MCF 10A (cell line): ENCODE measurements around the gene KCNT2. TPM values are rescaled to one million over a fixed set of nuclear protein-coding genes. Genes with fewer than 3 reads are reported as not detected.

ENCODE experiments used
- BruUV-seq: library from RNA; stranded (reverse); fragments of 400-500 nt; replicated peaks from 2 replicates; lab custom pipeline; 2021; lab: Mats Ljungman, UMichigan
- CTCF ChIA-PET: fragments of 300-600 bp; sonication (Branson Sonifier 250); formaldehyde crosslinking; extraction: SDS; loops from one replicate; lab custom pipeline; 2021; ENCODE audit warnings: antibody characterized with exemption, inconsistent platforms; lab: Yijun Ruan, JAX
- POLR2A ChIA-PET: fragments of 300-600, 350-650 bp; sonication (Branson Sonifier 250); formaldehyde crosslinking; extraction: SDS; loops from one replicate; lab custom pipeline; 2020; ENCODE audit warnings: antibody characterized with exemption, inconsistent platforms; lab: Yijun Ruan, JAX
- DNase-seq: peaks from one replicate; pipeline ENCODE4 v3.0.0-alpha.2; 2018; ENCODE audit not compliant: unreplicated experiment
- H3K27ac Mint-ChIP-seq: one replicate; pipeline ENCODE4 v1.8.0; 2022; ENCODE audit warnings: mild to moderate bottlenecking, low read depth, mixed read lengths; ENCODE audit not compliant: unreplicated experiment
- H3K27me3 Mint-ChIP-seq: one replicate; pipeline ENCODE4 v1.8.0; 2022; ENCODE audit warnings: mixed read lengths; ENCODE audit not compliant: insufficient read depth, unreplicated experiment
- H3K36me3 Mint-ChIP-seq: one replicate; pipeline ENCODE4 v1.8.0; 2022; ENCODE audit warnings: mild to moderate bottlenecking, moderate library complexity, mixed read lengths; ENCODE audit not compliant: insufficient read depth, unreplicated experiment
- H3K4me1 Mint-ChIP-seq: one replicate; pipeline ENCODE4 v1.8.0; 2022; ENCODE audit warnings: mixed read lengths; ENCODE audit not compliant: insufficient read depth, unreplicated experiment
- H3K4me3 Mint-ChIP-seq: one replicate; pipeline ENCODE4 v1.8.0; 2022; ENCODE audit warnings: mild to moderate bottlenecking, moderate library complexity, mixed read lengths; ENCODE audit not compliant: unreplicated experiment
- H3K9me3 Mint-ChIP-seq: one replicate; pipeline ENCODE4 v1.8.0; 2022; ENCODE audit warnings: mixed read lengths; ENCODE audit not compliant: unreplicated experiment
- CTCF ChIP-seq: fragments of 200-600 bp; IDR thresholded peaks from one replicate; pipeline ENCODE4 v1.8.0; 2022; ENCODE audit warnings: antibody characterized with exemption, mild to moderate bottlenecking; ENCODE audit not compliant: unreplicated experiment
- intact Hi-C: fragments of 100-400 bp; cut with micrococcal nuclease; formaldehyde crosslinking; loops from 2 replicates; pipeline ENCODE4 v1.14.1; 2022
- total RNA-seq: library from RNA; stranded (reverse); gene quantifications from 2 replicates; pipeline ENCODE4 v1.2.3, GENCODE V29; 2022

Gene KCNT2
- total RNA-seq, 1 experiment from 2014 or later: 1.5 TPM

- POLR2A ChIA-PET: no interaction called here
- DNase-seq: no peak
- no peaks in the 10 kb centered on the region for H3K36me3 Mint-ChIP-seq
- TF ChIP-seq CTCF: no peak
- no peak overlapping the region for H3K4me3 Mint-ChIP-seq
- peaks cover 10% of the 10 kb centered on the region for H3K9me3 Mint-ChIP-seq
- H3K27me3 Mint-ChIP-seq: no peaks in the 10 kb centered on the region
- no TSS peak for BruUV-seq
- H3K4me1 Mint-ChIP-seq: no peaks in the 10 kb centered on the region
- intact Hi-C loops: no loop called here
- H3K27ac Mint-ChIP-seq: no peak overlapping the region
- CTCF ChIA-PET: no interaction called here
These were observed 29.4 kb upstream of the KCNT2 start for GRCh38 chr1:196637606-196638005.

GRCh38 chr1:196628838-196629237 is 20.6 kb upstream of the KCNT2 start:
- Mint-ChIP-seq H3K9me3 (peaks cover 29% of the 10 kb centered on the region), H3K27me3 (no peaks in the 10 kb centered on the region), H3K4me1 (no peaks in the 10 kb centered on the region), H3K4me3 (no peak overlapping the region), H3K27ac (no peak overlapping the region), H3K36me3 (no peaks in the 10 kb centered on the region)
- ChIA-PET CTCF (no interaction called here), POLR2A (no interaction called here)
- no peak for DNase-seq
- no peak for TF ChIP-seq CTCF
- no TSS peak for BruUV-seq
- intact Hi-C loops: no loop called here

- ChIA-PET CTCF (no interaction called here), POLR2A (interaction anchor here (0.6 to 0.7 kb wide), 3 partner anchors 8 to 38 kb away, joined by 3 to 4 read pairs (median 3); no protein-coding TSS in a partner anchor)
- H3K9me3 Mint-ChIP-seq: peaks cover 10% of the 10 kb centered on the region
- no TSS peak for BruUV-seq
- H3K4me1 Mint-ChIP-seq: no peaks in the 10 kb centered on the region
- H3K4me3 Mint-ChIP-seq: no peak overlapping the region
- intact Hi-C loops: no loop called here
- H3K27ac Mint-ChIP-seq: no peak overlapping the region
- no peak for TF ChIP-seq CTCF
- no peak for DNase-seq
- H3K36me3 Mint-ChIP-seq: no peaks in the 10 kb centered on the region
- H3K27me3 Mint-ChIP-seq: no peaks in the 10 kb centered on the region
These were observed 14.8 kb upstream of the KCNT2 start for GRCh38 chr1:196623079-196623478.

- no peak for DNase-seq
- Mint-ChIP-seq H3K27me3 (no peaks in the 10 kb centered on the region), H3K4me1 (no peaks in the 10 kb centered on the region), H3K36me3 (no peaks in the 10 kb centered on the region), H3K27ac (no peak overlapping the region), H3K4me3 (no peak overlapping the region), H3K9me3 (no peaks in the 10 kb centered on the region)
- no TSS peak for BruUV-seq
- ChIA-PET CTCF (interaction anchor here (0.6 to 1.0 kb wide), 3 partner anchors 15 to 583 kb away, joined by 3 to 4 read pairs (median 3); no protein-coding TSS in a partner anchor), POLR2A (interaction anchor here (0.5 to 1.1 kb wide), 3 partner anchors 8 to 20 kb away, joined by 3 read pairs; no protein-coding TSS in a partner anchor)
- TF ChIP-seq CTCF: no peak
- intact Hi-C loops: no loop called here
These were observed 11.5 kb upstream of the KCNT2 start for GRCh38 chr1:196619721-196620120.
